MM.1S (cell line): ENCODE data around the gene TFAM.

Experiments used
- CTCF ChIP-seq: fragments of 300-600 bp; sonication (generic); IDR thresholded peaks from 2 replicates; pipeline ENCODE4 v1.5.1; 2016; ENCODE audit warnings: antibody characterized with exemption, low read length, mixed read lengths
- EZH2 ChIP-seq: fragments of 300-600 bp; sonication (generic); optimal IDR thresholded peaks from 2 replicates; pipeline ENCODE3; 2017; ENCODE audit warnings: low read depth, mild to moderate bottlenecking, antibody characterized with exemption, low read length, mixed read lengths
- EZH2phosphoT487 ChIP-seq: fragments of 300-600 bp; sonication (generic); IDR thresholded peaks from 2 replicates; pipeline ENCODE4 v1.6.1; 2018; ENCODE audit warnings: antibody characterized with exemption, low read length

GRCh38 chr10:58362027-58362789, 23.0 kb upstream of the TFAM start:
- TF ChIP-seq CTCF = no peak
- TF ChIP-seq EZH2 = no peak
- TF ChIP-seq EZH2phosphoT487 = no peak
